Lower leg skin (tissue), 3 donors: ENCODE data around the gene DPM3.

Source experiments
- POLR2A ChIP-seq, 2 donors: fragments of 450-650 bp; IDR thresholded peaks; one replicate each; pipeline ENCODE4 v1.6.1; 2016 to 2017; ENCODE audit warnings: antibody characterized with exemption in 2 of 2, mild to moderate bottlenecking in 1 of 2, moderate library complexity in 1 of 2
- TF ChIP-seq, protein P1 (sequence below), 3 donors: fragments of 450-650 bp; IDR thresholded peaks; one replicate each; pipeline ENCODE4 v1.5.1; 2016; ENCODE audit warnings: antibody characterized with exemption in 3 of 3, mild to moderate bottlenecking in 3 of 3, moderate library complexity in 2 of 3

DNA sequence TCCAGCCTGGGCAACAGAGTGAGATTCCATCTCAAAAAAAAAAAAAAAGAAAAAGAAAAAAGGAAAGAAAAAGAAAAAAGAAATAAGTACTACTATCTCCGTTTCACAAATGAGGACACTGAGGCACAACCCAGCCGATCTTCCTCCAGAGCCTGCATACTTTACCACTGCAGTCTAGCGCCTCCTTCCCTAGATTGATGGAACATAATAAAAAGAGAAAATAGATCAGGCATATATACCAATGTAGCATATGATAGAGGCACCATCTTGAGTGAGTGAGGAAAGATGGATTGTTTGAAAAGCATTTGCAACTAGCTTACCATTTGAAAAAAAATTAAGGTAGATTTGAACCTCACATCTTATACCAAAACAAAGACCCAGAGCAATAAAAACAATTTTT lies 5.2 kb upstream of the DPM3 start:
- TF ChIP-seq, protein P1, sequence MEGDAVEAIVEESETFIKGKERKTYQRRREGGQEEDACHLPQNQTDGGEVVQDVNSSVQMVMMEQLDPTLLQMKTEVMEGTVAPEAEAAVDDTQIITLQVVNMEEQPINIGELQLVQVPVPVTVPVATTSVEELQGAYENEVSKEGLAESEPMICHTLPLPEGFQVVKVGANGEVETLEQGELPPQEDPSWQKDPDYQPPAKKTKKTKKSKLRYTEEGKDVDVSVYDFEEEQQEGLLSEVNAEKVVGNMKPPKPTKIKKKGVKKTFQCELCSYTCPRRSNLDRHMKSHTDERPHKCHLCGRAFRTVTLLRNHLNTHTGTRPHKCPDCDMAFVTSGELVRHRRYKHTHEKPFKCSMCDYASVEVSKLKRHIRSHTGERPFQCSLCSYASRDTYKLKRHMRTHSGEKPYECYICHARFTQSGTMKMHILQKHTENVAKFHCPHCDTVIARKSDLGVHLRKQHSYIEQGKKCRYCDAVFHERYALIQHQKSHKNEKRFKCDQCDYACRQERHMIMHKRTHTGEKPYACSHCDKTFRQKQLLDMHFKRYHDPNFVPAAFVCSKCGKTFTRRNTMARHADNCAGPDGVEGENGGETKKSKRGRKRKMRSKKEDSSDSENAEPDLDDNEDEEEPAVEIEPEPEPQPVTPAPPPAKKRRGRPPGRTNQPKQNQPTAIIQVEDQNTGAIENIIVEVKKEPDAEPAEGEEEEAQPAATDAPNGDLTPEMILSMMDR (IDR thresholded peaks at IDR 0.05): no peak
- no peak for TF ChIP-seq POLR2A (IDR thresholded peaks at IDR 0.05)
